Measurements from ENCODE around the gene NMBR.
"Not testable (repeated sequence)": the region's sequence is repeated elsewhere in the genome, so short reads cannot be mapped to it uniquely, and the experiment has no call there.

NMBR gene

DNA sequence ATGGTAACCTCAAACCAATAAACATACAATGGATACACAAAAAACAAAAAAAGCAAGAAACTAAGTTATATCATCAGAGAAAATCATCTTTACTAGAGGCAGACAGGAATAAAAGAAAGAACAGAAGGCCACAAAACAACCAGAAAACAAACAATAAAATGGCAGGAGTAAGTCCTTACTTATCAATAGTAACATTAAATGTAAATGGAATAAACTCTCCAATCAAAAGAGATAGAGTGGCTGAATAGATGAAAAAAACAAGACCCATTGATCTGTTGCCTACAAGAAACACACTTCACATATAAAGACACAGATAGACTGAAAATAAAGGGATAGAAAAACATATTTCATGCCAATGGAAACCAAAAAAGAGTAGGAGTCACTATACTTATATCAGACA is 95.5 kb downstream of the NMBR start:
- DNase-seq, result no peak

DNA sequence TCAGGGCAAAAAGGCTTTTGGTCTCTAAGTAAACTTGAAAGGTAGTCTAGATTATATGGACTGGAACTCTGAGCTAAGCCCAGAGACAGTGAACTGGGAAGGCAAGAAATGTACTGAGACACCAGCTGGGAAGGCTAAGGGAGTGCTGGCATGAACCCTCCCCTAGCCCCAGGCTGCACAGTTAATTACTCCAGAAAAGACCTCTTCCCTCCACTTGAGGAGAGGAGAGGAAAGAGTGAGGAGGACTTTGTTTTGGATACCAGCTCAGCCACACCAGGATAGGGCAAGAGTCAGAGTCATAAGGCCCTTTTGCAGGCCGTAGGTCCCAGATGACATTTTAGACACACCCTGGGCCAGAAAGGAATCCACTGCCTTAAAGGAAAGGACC is 98.3 kb downstream of the NMBR start:
- no peak for DNase-seq

DNA sequence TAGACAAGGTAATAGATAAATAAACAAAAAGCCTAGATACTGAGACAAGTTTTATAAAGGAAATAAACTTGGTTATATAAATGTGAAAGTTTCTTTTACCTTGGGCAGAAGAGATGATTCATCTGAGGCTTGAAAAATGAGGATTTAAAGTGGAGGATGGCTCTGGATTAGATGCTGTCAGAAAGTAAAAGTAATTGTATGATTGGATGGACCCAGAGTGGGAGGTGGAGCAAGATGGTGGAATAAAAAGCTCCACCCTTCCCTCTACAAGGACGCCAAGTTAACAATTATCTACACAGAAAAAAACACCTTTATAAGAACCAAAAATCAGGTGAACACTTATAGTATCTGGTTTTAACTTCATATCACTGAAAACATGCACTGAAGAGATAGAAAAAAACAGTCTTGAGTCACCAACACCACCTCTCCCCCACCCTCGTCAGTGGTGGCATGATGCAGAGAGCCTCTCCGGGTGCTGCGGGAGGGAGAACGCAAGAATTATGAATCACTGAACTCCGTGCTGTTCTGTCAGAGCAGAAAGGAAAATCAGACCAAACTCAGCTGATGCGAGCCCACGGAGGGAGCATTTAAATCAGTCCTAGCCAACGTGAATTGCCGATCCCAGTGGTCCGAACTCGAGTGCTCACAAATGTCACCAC is 98.9 kb downstream of the NMBR start:
- DNase-seq, result no peak

DNA sequence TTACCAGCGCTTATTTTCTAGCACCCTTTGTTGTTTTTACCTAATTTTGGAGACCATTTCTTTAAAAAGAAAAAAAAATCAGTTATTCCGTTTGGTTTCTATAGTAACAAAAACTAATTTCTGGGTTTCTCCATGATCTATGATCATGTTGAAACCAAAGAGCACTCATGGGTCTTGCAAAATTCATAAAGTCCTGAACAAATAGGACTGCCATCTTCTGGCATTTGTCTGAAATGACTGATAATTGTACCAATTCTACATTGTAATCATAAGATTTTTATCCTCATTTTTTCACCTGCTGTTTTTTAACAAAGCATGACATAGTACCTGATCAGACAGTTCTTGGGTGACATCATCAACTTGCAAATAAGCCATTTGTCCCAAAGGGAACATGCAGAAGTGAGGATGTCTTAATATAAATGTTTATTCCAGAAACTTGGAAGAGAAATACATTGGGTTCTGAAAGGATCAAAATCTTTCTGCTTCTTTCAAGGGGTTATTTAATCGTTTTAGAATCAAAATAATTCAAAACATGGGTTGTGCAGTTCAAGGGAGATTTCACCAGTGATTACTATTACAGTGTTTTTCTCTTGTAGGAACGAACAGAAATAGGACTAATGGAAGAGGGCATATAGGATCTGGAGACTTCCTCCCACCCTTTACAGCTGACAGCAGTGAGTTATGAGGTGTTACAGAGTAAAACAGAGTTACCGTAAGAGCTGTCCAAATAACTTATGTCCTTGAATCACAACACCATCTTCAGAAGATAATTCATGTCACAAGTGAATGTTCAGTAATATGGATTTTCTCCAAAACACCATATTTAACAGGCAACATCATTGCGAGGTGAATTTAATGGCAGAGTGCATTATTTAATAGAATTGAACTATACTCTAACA is 101.3 kb downstream of the NMBR start:
- DNase-seq, result no peak

DNA sequence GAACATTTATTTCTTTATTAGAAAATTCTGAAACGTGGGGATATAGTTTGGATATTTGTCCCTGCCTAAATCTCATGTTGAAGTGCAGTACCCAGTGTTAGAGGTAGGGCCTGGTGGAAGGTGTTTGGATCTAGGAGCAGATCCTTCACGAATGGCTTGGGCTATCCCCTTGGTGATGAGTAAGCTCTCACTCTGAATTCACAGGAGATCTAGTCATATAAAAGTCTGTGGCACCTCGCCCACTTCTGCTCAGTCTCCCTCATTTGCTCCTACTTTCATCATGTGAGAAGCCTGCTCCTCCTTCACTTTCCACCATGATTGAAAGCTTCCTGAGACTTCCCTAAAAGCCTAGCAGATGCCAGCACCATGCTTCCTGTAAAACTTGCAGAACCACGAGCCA is 111.0 kb downstream of the NMBR start:
- DNase-seq, result no peak

DNA sequence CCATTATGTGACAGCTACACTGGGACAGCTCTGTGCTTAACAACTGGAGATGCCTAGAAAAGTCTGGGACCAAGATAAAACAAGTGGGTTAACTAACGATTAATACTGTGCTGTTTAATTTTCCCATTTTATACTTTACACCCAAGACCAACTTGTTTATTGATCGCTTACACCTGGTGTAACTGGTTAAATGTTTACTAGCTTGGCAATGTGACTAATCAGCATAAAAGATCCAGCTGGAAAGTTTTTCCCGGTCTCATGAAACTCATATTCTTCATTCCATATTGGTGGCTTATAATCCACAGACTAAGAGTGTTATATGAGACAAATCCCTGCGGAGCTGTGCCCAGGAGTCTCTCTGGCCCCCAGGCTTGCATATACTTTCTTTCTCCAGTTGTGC is 115.9 kb downstream of the NMBR start:
- no peak for DNase-seq

DNA sequence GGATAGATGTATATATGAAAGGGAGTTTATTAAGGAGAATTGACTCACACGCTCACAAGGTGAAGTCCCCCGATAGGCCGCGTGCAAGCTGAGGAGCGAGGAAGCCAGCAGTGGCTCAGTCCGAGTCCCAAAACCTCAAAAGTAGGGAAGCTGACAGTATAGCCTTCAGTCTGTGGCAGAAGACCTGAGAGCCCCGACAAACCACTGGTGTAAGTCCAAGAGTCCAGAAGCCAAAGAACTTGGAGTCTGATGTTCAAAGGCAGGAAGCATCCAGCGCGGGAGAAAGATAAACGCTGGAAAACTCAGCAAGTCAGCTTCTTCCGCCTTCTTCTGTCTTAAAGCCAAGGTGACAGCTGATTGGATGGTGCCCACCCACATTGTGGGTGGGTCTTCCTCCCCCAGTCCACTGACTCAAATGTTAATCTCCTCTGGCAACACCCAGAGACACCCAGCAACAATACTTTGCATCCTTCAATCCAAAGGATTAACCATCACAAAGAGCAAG is 116.8 kb downstream of the NMBR start:
- no peak for DNase-seq

DNA sequence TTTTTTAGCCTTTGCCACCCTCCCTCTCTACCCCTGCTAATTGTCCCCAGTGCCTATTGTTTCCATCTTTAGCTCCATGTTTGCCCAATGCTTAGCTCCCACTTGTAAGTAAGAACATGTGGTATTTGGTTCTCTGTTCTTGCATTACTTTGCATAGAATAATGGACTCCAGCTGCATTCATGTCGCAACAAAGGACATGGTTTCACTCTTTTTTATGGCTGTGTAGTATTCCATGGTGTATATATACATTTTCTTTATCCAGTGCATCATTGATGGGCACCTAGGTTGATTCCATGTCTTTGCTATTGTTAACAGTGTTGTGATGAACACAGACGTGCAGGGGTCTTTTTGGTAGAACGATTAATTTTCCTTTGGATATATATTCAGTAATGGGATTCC is 118.4 kb downstream of the NMBR start:
- no peak for DNase-seq

DNA sequence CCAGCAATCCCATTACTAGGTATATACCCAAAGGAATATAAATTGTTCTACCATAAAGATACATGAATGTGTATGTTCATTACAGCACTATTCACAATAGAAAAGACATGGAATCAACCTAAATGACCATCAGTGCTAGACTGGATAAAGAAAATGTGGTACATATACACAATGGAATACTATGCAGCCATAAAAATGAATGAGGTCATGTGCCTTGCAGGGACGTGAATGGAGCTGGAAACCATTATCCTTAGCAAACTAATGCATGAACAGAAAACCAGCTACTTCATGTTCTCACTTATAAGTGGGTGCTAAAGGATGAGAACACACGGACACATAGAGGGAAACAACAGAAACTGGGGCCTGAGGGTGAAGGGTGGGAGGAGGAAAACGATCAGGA is 119.1 kb downstream of the NMBR start:
- not testable (repeated sequence) for DNase-seq

DNA sequence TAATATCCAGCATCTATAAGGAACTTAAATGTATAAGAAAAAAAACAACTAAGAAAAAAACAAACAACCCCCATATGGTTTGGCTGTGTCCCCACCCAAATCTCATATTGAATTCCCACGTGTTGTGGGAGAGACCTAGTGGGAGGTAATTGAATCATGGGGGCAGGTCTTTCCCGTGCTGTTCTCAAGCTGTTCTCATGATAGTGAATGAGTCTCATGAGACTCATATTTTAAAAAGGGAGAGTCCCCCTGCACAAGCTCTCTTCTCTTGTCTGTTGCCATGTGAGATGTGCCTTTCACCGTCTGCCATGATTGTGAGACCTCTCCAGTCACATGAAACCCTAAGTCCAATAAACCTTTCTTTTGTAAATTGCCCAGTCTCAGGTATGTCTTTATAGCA is 119.8 kb downstream of the NMBR start:
- DNase-seq, result no peak

DNA sequence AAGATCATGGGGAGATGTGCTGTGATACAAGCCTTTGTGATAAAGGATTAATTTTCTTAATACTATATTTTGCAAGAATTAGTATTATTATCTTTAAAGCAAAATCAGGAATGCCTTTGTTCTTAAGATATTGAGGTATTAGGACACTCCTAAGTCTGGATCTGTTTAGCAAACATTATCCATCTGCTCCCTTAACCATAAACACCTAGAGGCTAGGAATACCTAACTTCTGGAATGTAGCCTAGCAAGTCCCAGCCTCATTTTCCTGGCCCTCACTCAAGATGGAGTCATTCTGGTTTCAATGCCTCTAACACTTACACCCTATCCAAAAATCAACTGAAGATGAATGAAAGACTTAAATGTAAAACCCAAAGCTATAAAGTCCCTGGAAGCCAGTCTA is 120.5 kb downstream of the NMBR start:
- DNase-seq, result no peak

All from SHP77 treated with DMSO at 0.1 percent for 48 hours (cell line).